ENCODE measurements around the gene NEURL2. TPM values are rescaled to one million over a fixed set of nuclear protein-coding genes. Genes with fewer than 3 reads are reported as not detected.

Gene NEURL2
- total RNA-seq, 1 donor from 2014 or later = 0.24 TPM

GRCh38 chr20:45890077-45890984, 677 bp downstream of the NEURL2 start:
- Histone ChIP-seq H4K20me1 (ENCODE audit: low read depth) (no peaks in the 10 kb centered on the region), H3K4me1 (peaks cover 10% of the 10 kb centered on the region), H3F3A (ENCODE audit: low read depth) (peaks cover 4% of the 10 kb centered on the region), H3K36me3 (no peaks in the 10 kb centered on the region), H2AFZ (replicated peaks) (peak overlapping the region; percentile 92), H3K4me3 (peak overlapping the region; percentile 88), H3K4me2 (peak overlapping the region; percentile 91), H3K9me3 (ENCODE audit: low read depth) (no peaks in the 10 kb centered on the region), H3K79me2 (ENCODE audit: low read depth) (no peaks in the 10 kb centered on the region), H3K9ac (peak overlapping the region; percentile 56), H3K27me3 (peaks cover 9% of the 10 kb centered on the region), H3K27ac (no peak overlapping the region)
- H3K36me3 Mint-ChIP-seq = peaks cover 4% of the 10 kb centered on the region
- peak overlapping the region; percentile 94 for H3K4me3 Mint-ChIP-seq
- H3K4me1 Mint-ChIP-seq = peaks cover 32% of the 10 kb centered on the region
- DNase-seq (ENCODE audit: low spot score) = peak; percentile 92
- H3K27me3 Mint-ChIP-seq (ENCODE audit: insufficient read depth, low read depth) = peaks cover 6% of the 10 kb centered on the region
- H3K27ac Mint-ChIP-seq = no peak overlapping the region
- no peaks in the 10 kb centered on the region for H3K9me3 Mint-ChIP-seq
- peak; percentile 35 for TF ChIP-seq EZH2phosphoT487 (IDR thresholded peaks at IDR 0.05)
- TF ChIP-seq, protein P1, sequence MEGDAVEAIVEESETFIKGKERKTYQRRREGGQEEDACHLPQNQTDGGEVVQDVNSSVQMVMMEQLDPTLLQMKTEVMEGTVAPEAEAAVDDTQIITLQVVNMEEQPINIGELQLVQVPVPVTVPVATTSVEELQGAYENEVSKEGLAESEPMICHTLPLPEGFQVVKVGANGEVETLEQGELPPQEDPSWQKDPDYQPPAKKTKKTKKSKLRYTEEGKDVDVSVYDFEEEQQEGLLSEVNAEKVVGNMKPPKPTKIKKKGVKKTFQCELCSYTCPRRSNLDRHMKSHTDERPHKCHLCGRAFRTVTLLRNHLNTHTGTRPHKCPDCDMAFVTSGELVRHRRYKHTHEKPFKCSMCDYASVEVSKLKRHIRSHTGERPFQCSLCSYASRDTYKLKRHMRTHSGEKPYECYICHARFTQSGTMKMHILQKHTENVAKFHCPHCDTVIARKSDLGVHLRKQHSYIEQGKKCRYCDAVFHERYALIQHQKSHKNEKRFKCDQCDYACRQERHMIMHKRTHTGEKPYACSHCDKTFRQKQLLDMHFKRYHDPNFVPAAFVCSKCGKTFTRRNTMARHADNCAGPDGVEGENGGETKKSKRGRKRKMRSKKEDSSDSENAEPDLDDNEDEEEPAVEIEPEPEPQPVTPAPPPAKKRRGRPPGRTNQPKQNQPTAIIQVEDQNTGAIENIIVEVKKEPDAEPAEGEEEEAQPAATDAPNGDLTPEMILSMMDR (IDR thresholded peaks at IDR 0.05) = peak; percentile 83
- no peak for TF ChIP-seq EZH2 (IDR thresholded peaks at IDR 0.05)

DNA sequence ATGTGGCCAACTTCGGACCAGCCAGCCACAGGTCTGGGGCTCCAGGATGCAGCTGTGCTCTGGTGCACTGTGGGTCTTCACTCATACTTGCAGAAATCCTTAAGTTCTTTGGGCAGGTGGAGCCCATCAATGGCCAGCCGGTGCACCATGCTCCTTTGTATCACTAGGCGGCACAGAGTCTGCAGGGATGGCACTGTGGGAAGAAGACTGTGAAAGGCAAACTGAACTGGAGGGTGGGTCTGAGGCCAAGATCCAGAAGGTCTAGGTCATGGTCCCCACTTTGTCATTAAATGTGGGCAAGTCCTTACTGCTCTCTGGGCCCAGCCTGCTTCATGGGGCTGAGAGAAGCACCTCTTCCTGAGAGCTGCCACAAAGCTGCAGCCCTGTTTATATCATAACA, 2.3 kb downstream of the NEURL2 start:
- Mint-ChIP-seq H3K36me3 (peaks cover 2% of the 10 kb centered on the region), H3K27ac (no peak overlapping the region), H3K9me3 (no peaks in the 10 kb centered on the region), H3K27me3 (ENCODE audit: insufficient read depth, low read depth) (peaks cover 2% of the 10 kb centered on the region), H3K4me1 (peaks cover 26% of the 10 kb centered on the region), H3K4me3 (no peak overlapping the region)
- H3K79me2 ChIP-seq (ENCODE audit: low read depth) = no peaks in the 10 kb centered on the region
- H3F3A ChIP-seq (ENCODE audit: low read depth) = peaks cover 4% of the 10 kb centered on the region
- H3K36me3 ChIP-seq = no peaks in the 10 kb centered on the region
- H3K4me2 ChIP-seq = no peak overlapping the region
- H4K20me1 ChIP-seq (ENCODE audit: low read depth) = no peaks in the 10 kb centered on the region
- H3K27me3 ChIP-seq = peaks cover 9% of the 10 kb centered on the region
- no peak overlapping the region for H2AFZ ChIP-seq (replicated peaks)
- peaks cover 10% of the 10 kb centered on the region for H3K4me1 ChIP-seq
- no peak for TF ChIP-seq EZH2 (IDR thresholded peaks at IDR 0.05)
- TF ChIP-seq EZH2phosphoT487 (IDR thresholded peaks at IDR 0.05) = no peak
- H3K27ac ChIP-seq = no peak overlapping the region
- no peak for DNase-seq (ENCODE audit: low spot score)
- no peak overlapping the region for H3K4me3 ChIP-seq
- H3K9ac ChIP-seq = no peak overlapping the region
- H3K9me3 ChIP-seq (ENCODE audit: low read depth) = no peaks in the 10 kb centered on the region

DNA sequence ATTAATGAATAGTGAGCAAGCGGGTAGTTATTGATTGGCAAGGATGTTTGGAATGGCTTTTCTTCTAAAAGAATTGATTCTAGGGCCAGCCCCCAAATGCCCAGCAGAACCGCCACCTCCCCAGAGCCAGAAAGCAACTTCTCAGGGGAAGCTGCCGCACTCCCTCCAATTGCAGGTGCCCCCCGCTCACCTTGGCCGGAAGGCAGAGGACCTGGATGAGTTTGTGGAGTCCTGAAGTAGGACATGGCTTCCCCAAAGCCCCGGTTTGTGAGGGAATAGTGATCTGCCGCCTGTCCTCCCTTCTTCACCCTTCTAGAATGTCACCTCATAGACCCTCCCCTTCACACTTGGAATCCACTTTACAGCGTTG, 3.7 kb downstream of the NEURL2 start, which contains the start of gene SPATA25:
Gene SPATA25, minus strand, starts transcription at position 277 of the 370 bp plus-strand sequence. Its CDS starts 32 bp downstream, at position 245.
- Histone ChIP-seq H3K4me1 (peaks cover 10% of the 10 kb centered on the region), H3F3A (ENCODE audit: low read depth) (peaks cover 5% of the 10 kb centered on the region), H3K9me3 (ENCODE audit: low read depth) (no peaks in the 10 kb centered on the region), H3K36me3 (no peaks in the 10 kb centered on the region), H3K27me3 (peaks cover 9% of the 10 kb centered on the region), H3K27ac (no peak within 1 kb of the TSS), H3K79me2 (ENCODE audit: low read depth) (peaks cover 6% of the 10 kb centered on the region), H3K4me2 (no peak within 1 kb of the TSS), H2AFZ (replicated peaks) (no peak within 1 kb of the TSS), H3K9ac (no peak within 1 kb of the TSS), H4K20me1 (ENCODE audit: low read depth) (no peaks in the 10 kb centered on the region), H3K4me3 (no peak within 1 kb of the TSS)
- TF ChIP-seq, protein P1 (IDR thresholded peaks at IDR 0.05) = no peak
- no peak for TF ChIP-seq EZH2phosphoT487 (IDR thresholded peaks at IDR 0.05)
- H3K4me3 Mint-ChIP-seq = no peak within 1 kb of the TSS
- H3K9me3 Mint-ChIP-seq = no peaks in the 10 kb centered on the region
- peaks cover 22% of the 10 kb centered on the region for H3K4me1 Mint-ChIP-seq
- H3K27me3 Mint-ChIP-seq (ENCODE audit: insufficient read depth, low read depth) = peaks cover 4% of the 10 kb centered on the region
- DNase-seq (ENCODE audit: low spot score) = no peak
- no peak within 1 kb of the TSS for H3K27ac Mint-ChIP-seq
- peaks cover 13% of the 10 kb centered on the region for H3K36me3 Mint-ChIP-seq
